Measurements from ENCODE around the gene SNAI3.

Gene SNAI3

GRCh38 chr16:88712362-88712979 is 26.2 kb upstream of the SNAI3 start:
- no peak for DNase-seq (ENCODE audit: low read depth)
- H3K4me3 ChIP-seq (ENCODE audit: low read length) = no peak overlapping the region
- TF ChIP-seq, protein P1, sequence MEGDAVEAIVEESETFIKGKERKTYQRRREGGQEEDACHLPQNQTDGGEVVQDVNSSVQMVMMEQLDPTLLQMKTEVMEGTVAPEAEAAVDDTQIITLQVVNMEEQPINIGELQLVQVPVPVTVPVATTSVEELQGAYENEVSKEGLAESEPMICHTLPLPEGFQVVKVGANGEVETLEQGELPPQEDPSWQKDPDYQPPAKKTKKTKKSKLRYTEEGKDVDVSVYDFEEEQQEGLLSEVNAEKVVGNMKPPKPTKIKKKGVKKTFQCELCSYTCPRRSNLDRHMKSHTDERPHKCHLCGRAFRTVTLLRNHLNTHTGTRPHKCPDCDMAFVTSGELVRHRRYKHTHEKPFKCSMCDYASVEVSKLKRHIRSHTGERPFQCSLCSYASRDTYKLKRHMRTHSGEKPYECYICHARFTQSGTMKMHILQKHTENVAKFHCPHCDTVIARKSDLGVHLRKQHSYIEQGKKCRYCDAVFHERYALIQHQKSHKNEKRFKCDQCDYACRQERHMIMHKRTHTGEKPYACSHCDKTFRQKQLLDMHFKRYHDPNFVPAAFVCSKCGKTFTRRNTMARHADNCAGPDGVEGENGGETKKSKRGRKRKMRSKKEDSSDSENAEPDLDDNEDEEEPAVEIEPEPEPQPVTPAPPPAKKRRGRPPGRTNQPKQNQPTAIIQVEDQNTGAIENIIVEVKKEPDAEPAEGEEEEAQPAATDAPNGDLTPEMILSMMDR (IDR thresholded peaks at IDR 0.05; ENCODE audit: insufficient read depth, low read depth, low read length, missing control alignments) = no peak

- no peak overlapping the region for H3K4me3 ChIP-seq (ENCODE audit: low read length)
- no peak for DNase-seq (ENCODE audit: low read depth)
- TF ChIP-seq, protein P1 (IDR thresholded peaks at IDR 0.05; ENCODE audit: insufficient read depth, low read depth, low read length, missing control alignments) = no peak
These were observed 25.5 kb upstream of the SNAI3 start for GRCh38 chr16:88711750-88712340.

- TF ChIP-seq, protein P1 (IDR thresholded peaks at IDR 0.05; ENCODE audit: insufficient read depth, low read depth, low read length, missing control alignments) = no peak
- no peak overlapping the region for H3K4me3 ChIP-seq (ENCODE audit: low read length)
- no peak for DNase-seq (ENCODE audit: low read depth)
These were observed 24.2 kb upstream of the SNAI3 start for GRCh38 chr16:88710556-88710955.

DNA sequence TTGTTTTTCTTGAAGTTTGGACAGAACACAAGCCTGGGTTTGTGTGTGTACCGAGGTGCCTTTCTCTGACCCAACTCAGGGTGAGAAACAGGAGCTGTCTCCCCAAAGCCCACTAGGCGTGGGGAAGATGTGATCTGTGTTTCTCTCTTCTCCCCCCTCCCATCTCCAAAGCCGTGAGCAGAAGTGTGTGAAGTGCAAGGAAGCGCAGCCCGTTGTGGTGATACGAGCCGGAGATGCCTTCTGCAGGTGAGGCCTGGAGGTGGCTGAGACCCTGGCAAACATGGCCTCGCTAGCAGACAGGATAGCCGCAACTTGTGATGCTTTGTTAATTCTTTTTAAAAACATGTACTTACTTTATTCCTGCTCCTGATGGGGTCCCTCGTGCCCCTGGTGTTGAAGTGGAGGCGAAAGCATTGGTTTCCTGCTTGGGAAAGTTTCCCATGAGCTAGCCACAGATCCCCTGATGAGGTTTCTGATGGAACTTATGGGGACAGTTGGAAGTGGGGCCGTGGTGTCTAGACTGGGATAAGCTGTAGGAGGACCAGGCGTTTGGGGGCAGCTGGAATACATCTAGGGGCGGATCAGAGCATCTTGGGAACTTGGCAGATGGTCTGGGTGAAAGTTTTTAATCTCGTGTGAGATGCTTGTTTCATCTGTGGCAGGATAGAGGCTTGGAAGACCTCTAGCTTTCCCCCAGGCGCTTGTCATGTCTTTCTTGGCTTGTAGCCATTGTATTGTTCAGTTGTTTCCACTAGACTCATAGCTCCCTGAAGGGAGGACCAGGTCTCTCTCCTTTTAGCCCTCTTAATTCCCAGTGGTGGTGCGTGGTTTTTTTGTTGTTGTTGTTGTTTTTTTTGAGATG is 20.9 kb upstream of the SNAI3 start:
- peak overlapping the region; percentile 96 for H3K4me3 ChIP-seq (ENCODE audit: low read length)
- TF ChIP-seq, protein P1 (IDR thresholded peaks at IDR 0.05; ENCODE audit: insufficient read depth, low read depth, low read length, missing control alignments) = no peak
- DNase-seq (ENCODE audit: low read depth) = no peak

DNA sequence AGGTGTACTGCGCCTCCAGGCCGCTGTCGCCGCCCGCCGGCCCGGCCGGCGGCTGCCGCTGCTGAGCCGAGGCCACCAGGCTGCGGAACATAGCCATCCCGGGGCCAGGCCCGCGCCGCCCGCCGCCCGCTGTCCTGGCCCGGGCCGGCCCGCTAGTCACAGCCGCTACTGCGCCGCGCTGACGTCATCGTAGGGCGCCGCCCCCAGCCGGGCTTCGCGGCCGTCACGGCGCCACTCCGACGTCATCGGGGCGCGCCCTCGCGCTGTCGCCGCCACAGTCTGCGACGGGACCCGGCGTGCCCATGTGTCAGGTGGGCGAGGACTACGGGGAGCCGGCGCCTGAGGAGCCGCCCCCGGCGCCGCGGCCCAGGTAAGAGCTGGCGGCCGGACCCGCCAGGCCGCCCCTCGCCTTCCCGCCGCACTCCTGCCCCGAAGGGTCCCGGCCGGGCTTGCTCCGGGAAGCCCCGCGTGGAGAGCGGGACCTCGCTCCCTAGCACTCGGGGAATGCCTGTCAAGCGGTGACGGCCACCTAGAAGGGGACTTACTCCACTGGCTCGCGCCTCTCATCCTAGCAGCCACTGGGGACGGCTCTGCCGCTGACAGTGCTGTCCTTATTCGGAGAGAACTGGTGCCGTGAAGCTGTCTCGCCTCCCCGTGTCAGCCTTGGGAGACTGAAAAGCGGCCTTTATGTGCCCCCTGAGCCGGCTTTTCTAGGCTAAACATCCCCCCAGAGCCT is 20.1 kb upstream of the SNAI3 start, which contains the start of the genes CTU2 and RNF166:
CTU2 (plus strand) TSS at position 275 of the 736 bp plus-strand sequence; CDS start at position 303, 28 bp downstream.
RNF166 (minus strand) TSS at position 180 of the 736 bp plus-strand sequence; CDS start at position 97, 83 bp downstream.
- H3K4me3 ChIP-seq (ENCODE audit: low read length) = peak within 1 kb of the TSS; percentile 96
- TF ChIP-seq, protein P1 (IDR thresholded peaks at IDR 0.05; ENCODE audit: insufficient read depth, low read depth, low read length, missing control alignments) = no peak
- DNase-seq (ENCODE audit: low read depth) = peak; percentile 92

DNA sequence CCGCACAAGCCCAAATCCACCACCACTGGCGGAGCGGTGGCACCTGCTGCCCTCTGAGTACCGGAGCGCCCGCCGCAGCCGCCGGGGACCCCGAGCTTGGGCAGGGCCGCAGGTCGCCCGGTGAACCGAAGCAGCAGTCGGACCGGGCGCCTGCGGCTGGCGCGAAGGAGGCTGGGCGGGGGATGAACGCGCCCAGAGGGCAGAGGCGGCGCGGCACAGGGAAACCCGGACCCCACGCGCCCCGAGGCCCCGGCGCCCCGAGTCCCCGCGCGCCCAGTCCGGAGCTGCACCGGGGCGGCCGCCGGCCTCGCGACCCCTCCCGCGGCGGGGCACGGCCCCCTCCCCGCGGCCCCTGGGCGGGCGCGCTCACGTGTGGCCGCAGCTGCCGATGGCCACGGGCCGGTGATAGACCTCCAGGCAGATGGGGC is 19.5 kb upstream of the SNAI3 start:
- H3K4me3 ChIP-seq (ENCODE audit: low read length) = peak overlapping the region; percentile 48
- TF ChIP-seq, protein P1 (IDR thresholded peaks at IDR 0.05; ENCODE audit: insufficient read depth, low read depth, low read length, missing control alignments) = no peak
- no peak for DNase-seq (ENCODE audit: low read depth)
